ENCODE results near the gene HSPG2. TPM values are rescaled to one million over a fixed set of nuclear protein-coding genes. Genes with fewer than 3 reads are reported as not detected.

The HSPG2 gene
- total and polyA plus RNA-seq, 2 of the 13 experiments (the other 11 are each of a cell fraction or from before 2014, with no cell fraction given): 9.1 to 13.1 TPM

DNA sequence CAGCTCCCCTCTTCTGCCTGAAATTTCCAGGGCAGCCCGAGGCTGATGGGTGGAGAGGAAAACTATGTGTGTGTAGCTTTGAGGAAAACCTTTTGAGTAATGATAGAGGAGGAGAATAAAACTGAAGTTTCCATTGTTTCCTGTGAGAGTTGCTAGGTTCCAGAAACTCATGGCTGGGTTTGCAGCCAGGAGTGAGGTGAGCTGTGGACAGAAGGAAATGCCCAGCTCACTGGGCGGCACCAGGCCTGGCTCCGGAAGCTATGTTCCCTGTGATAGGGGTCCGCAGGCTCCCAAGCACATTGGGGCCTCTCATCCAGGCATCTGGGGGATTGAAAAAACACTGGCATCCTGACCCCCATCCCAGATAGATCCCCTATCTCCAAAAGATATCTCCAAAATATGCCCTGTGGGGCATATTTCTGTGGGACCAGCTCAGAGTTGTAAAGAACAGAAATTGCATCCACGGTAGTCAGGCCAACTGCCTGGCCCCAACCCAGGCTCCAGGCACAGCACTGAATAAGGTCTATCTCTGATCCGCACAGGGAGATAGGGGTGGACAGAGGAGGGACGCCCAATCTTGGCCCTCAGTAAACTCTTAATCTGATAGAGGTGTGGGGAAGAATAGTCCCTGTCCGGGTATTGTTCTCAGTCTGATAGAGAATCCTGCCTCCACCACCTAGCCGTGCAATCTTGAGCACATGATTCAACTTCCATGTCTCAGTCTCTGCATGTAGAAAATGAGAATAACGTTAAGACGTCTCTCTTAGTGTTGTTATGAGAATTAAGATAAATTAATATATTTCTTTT lies 1.8 kb upstream of the HSPG2 start:
- Histone ChIP-seq H3K27ac (ENCODE audit: extremely low read length, insufficient read depth, low read length) (no peak overlapping the region), H3K4me3 (replicated peaks in 1 of 3; ENCODE audit: insufficient read depth in 1 of 3, low read depth in 2 of 3, low read length in 3 of 3) (peak overlapping the region in 2 of 3 experiments; percentile 36 to 51; a peak in 3 of 6 replicates), H3K4me1 (ENCODE audit: insufficient read depth, low read length) (peaks cover 87% of the 10 kb centered on the region), H4K20me1 (ENCODE audit: insufficient read depth, low read length) (no peaks in the 10 kb centered on the region), H2AFZ (ENCODE audit: low read length) (peak overlapping the region; percentile 30), H3K9ac (ENCODE audit: insufficient read depth, low read depth, low read length) (peak overlapping the region; percentile 41), H3K4me2 (ENCODE audit: low read depth, low read length) (peak overlapping the region; percentile 71), H3K36me3 (replicated peaks in 1 of 2; ENCODE audit: control insufficient read depth in 1 of 2, insufficient read depth in 2 of 2, low read length in 2 of 2) (no peaks in the 10 kb centered on the region; a peak in 1 of 5 replicates), H3K27me3 (ENCODE audit: control insufficient read depth in 1 of 2, insufficient read depth in 2 of 2, low read length in 2 of 2) (peaks cover 3 to 5% of the 10 kb centered on the region in 2 experiments; a peak in 3 of 5 replicates), H3K9me3 (ENCODE audit: low read length) (no peaks in the 10 kb centered on the region), H3K79me2 (ENCODE audit: insufficient read depth, low read length) (peaks cover 22% of the 10 kb centered on the region)
- no peak for FAIRE-seq
- in situ Hi-C loops (cut with HindIII; ENCODE audit: extremely low pct_ligation_motif_present, low pct_unique_long_range_greater_than_20kb): no loop called here
- no peak for DNase-seq (ENCODE audit: low spot score)
- TF ChIP-seq, protein P1, sequence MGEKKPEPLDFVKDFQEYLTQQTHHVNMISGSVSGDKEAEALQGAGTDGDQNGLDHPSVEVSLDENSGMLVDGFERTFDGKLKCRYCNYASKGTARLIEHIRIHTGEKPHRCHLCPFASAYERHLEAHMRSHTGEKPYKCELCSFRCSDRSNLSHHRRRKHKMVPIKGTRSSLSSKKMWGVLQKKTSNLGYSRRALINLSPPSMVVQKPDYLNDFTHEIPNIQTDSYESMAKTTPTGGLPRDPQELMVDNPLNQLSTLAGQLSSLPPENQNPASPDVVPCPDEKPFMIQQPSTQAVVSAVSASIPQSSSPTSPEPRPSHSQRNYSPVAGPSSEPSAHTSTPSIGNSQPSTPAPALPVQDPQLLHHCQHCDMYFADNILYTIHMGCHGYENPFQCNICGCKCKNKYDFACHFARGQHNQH (CRISPR knock-in tag; IDR thresholded peaks at IDR 0.05): 0 out of 2 replicates have a peak, but pooled peaks have one; percentile 6
- no peak for TF ChIP-seq ZSCAN29 (CRISPR knock-in tag; conservative IDR thresholded peaks at IDR 0.05)
- TF ChIP-seq YEATS2 (CRISPR knock-in tag; IDR thresholded peaks at IDR 0.05; ENCODE audit: borderline replicate concordance): peak; percentile 7; the same call in 1 of the 2 replicates
- TF ChIP-seq KMT2B (CRISPR knock-in tag; IDR thresholded peaks at IDR 0.05): 0 out of 2 replicates have a peak, but pooled peaks have one; percentile 26
- TF ChIP-seq, protein P2, sequence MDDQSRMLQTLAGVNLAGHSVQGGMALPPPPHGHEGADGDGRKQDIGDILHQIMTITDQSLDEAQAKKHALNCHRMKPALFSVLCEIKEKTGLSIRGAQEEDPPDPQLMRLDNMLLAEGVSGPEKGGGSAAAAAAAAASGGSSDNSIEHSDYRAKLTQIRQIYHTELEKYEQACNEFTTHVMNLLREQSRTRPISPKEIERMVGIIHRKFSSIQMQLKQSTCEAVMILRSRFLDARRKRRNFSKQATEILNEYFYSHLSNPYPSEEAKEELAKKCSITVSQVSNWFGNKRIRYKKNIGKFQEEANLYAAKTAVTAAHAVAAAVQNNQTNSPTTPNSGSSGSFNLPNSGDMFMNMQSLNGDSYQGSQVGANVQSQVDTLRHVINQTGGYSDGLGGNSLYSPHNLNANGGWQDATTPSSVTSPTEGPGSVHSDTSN (CRISPR knock-in tag; IDR thresholded peaks at IDR 0.05; ENCODE audit: borderline replicate concordance): no peak
- intact Hi-C loops (cut with micrococcal nuclease; ENCODE audit: unreplicated experiment): no loop called here
- ChIA-PET POLR2A (interaction anchor here (0.7 to 10.7 kb wide), 5 partner anchors 7 to 157 kb away, joined by 3 to 105 read pairs (median 3); no protein-coding TSS in a partner anchor), CTCF (ENCODE audit: low intra/inter-chr PET ratio, low total read pairs) (no interaction called here)
- 6% methylated on average over 10 of the region's 11 CpGs for WGBS (ENCODE audit: low lambda C conversion rate)
- BruUV-seq (replicated peaks): no TSS peak
- no peak for ATAC-seq
